Measurements from ENCODE around the gene DCN.

The DCN gene

GRCh38 chr12:91133871-91134270 is 48.7 kb downstream of the DCN start:
- peak; percentile 87 for DNase-seq

GRCh38 chr12:91129662-91130362 is 52.8 kb downstream of the DCN start:
- DNase-seq, result no peak

GRCh38 chr12:91127751-91128150 is 54.9 kb downstream of the DCN start:
- peak; percentile 59 for DNase-seq

GRCh38 chr12:91127306-91127705 is 55.3 kb downstream of the DCN start:
- DNase-seq, result no peak

GRCh38 chr12:91126516-91126915 is 56.1 kb downstream of the DCN start:
- no peak for DNase-seq

- no peak for DNase-seq
These were observed 59.2 kb downstream of the DCN start for GRCh38 chr12:91123236-91123916.

GRCh38 chr12:91120781-91121180 is 61.8 kb downstream of the DCN start:
- peak; percentile 50 for DNase-seq

GRCh38 chr12:91119089-91119488 is 63.5 kb downstream of the DCN start:
- no peak for DNase-seq

GRCh38 chr12:91113621-91114020 is 69.0 kb downstream of the DCN start:
- no peak for DNase-seq

- DNase-seq, result no peak
These were observed 71.0 kb downstream of the DCN start, which contains the start of gene LUM for GRCh38 chr12:91111366-91112325. TSS of gene LUM (minus strand) at chr12:91111494. CDS start at chr12:91108979, 2,515 bp downstream.

GRCh38 chr12:91110311-91110924 is 72.2 kb downstream of the DCN start:
- no peak for DNase-seq

GRCh38 chr12:91109581-91110310 is 72.9 kb downstream of the DCN start:
- no peak for DNase-seq

- DNase-seq, result peak; percentile 81
These were observed 73.5 kb downstream of the DCN start for GRCh38 chr12:91109148-91109564.

GRCh38 chr12:91108196-91108755 is 74.3 kb downstream of the DCN start:
- DNase-seq, result no peak

GRCh38 chr12:91106283-91106682 is 76.3 kb downstream of the DCN start:
- no peak for DNase-seq

- DNase-seq, result no peak
These were observed 76.8 kb downstream of the DCN start for GRCh38 chr12:91105807-91106206.

- DNase-seq, result no peak
These were observed 77.7 kb downstream of the DCN start for GRCh38 chr12:91104812-91105466.

- no peak for DNase-seq
These were observed 79.0 kb downstream of the DCN start for GRCh38 chr12:91103624-91104023.

- peak; percentile 45 for DNase-seq
These were observed 79.5 kb downstream of the DCN start for GRCh38 chr12:91103101-91103500.

- DNase-seq, result no peak
These were observed 81.7 kb downstream of the DCN start for GRCh38 chr12:91100906-91101305.

GRCh38 chr12:91099836-91100235 is 82.8 kb downstream of the DCN start:
- no peak for DNase-seq
